Trophoblast cell (in vitro differentiated cells and primary cell): ENCODE measurements around the gene CCNL2.

ENCODE experiments used
- DNase-seq, 2 donors: peaks; one replicate each; pipeline ENCODE4 v3.0.0-alpha.2; 2016
- H2AFZ ChIP-seq: 2 replicates; pipeline ENCODE4 v1.6.1; 2013; ENCODE audit warnings: low read length, moderate library complexity, mild to moderate bottlenecking; ENCODE audit not compliant: insufficient read depth, poor library complexity
- H2AK5ac ChIP-seq: 2 replicates; pipeline ENCODE4 v1.6.1; 2013; ENCODE audit warnings: mild to moderate bottlenecking, low read length
- H2BK120ac ChIP-seq: 2 replicates; pipeline ENCODE4 v1.6.1; 2013; ENCODE audit warnings: low read length, mild to moderate bottlenecking, moderate library complexity; ENCODE audit not compliant: insufficient read depth, poor library complexity
- H2BK12ac ChIP-seq: 2 replicates; pipeline ENCODE4 v1.6.1; 2013; ENCODE audit warnings: mild to moderate bottlenecking, low read length, moderate library complexity
- H2BK5ac ChIP-seq: 2 replicates; pipeline ENCODE4 v1.6.1; 2013; ENCODE audit warnings: low read length, low read depth, moderate library complexity, mild to moderate bottlenecking; ENCODE audit not compliant: poor library complexity
- H3K14ac ChIP-seq: 2 replicates; pipeline ENCODE4 v1.6.1; 2013; ENCODE audit warnings: mild to moderate bottlenecking, low read length
- H3K18ac ChIP-seq: 2 replicates; pipeline ENCODE4 v1.6.1; 2013; ENCODE audit warnings: mild to moderate bottlenecking, low read length
- H3K23ac ChIP-seq: 2 replicates; pipeline ENCODE4 v1.6.1; 2013; ENCODE audit warnings: low read length
- H3K27ac ChIP-seq: 2 replicates; pipeline ENCODE4 v1.5.1; 2013; ENCODE audit warnings: low read depth, mild to moderate bottlenecking, inconsistent platforms, low read length, moderate library complexity
- H3K27me3 ChIP-seq: 2 replicates; pipeline ENCODE4 v1.6.1; 2013; ENCODE audit warnings: inconsistent platforms, mild to moderate bottlenecking, low read length, moderate library complexity; ENCODE audit not compliant: insufficient read depth
- H3K36me3 ChIP-seq, 2 experiments: 1 replicate in 1 of 2; 2 replicates in 1 of 2; pipeline ENCODE4 v1.6.1; 2013; ENCODE audit warnings: low read length in 2 of 2, mild to moderate bottlenecking in 2 of 2, moderate library complexity in 1 of 2; ENCODE audit not compliant: insufficient read depth in 2 of 2, control insufficient read depth in 1 of 2
- H3K4ac ChIP-seq: 2 replicates; pipeline ENCODE4 v1.6.1; 2013; ENCODE audit warnings: low read depth, mild to moderate bottlenecking, low read length, moderate library complexity
- H3K4me1 ChIP-seq, 2 experiments: 1 replicate in 1 of 2; 2 replicates in 1 of 2; pipeline ENCODE4 v1.6.1; 2013; ENCODE audit warnings: low read length in 2 of 2, mild to moderate bottlenecking in 2 of 2, moderate library complexity in 1 of 2; ENCODE audit not compliant: insufficient read depth in 2 of 2, control insufficient read depth in 1 of 2
- H3K4me2 ChIP-seq: 2 replicates; pipeline ENCODE4 v1.6.1; 2013; ENCODE audit warnings: inconsistent platforms, mild to moderate bottlenecking, low read length, moderate library complexity
- H3K4me3 ChIP-seq: 2 replicates; pipeline ENCODE4 v1.5.1; 2013; ENCODE audit warnings: mild to moderate bottlenecking, low read depth, low read length, inconsistent platforms
- H3K79me1 ChIP-seq: one replicate; pipeline ENCODE4 v1.6.1; 2013; ENCODE audit warnings: low read length
- H3K79me2 ChIP-seq: 2 replicates; pipeline ENCODE4 v1.6.1; 2013; ENCODE audit warnings: low read length, mild to moderate bottlenecking; ENCODE audit not compliant: control insufficient read depth, insufficient read depth, poor library complexity
- H3K9ac ChIP-seq: 2 replicates; pipeline ENCODE4 v1.6.1; 2013; ENCODE audit warnings: mild to moderate bottlenecking, low read length
- H3K9me3 ChIP-seq: 2 replicates; pipeline ENCODE4 v1.6.1; 2013; ENCODE audit warnings: low read depth, mild to moderate bottlenecking, control low read depth, inconsistent platforms, low read length; ENCODE audit not compliant: insufficient read depth
- H4K12ac ChIP-seq: 2 replicates; pipeline ENCODE4 v1.6.1; 2013; ENCODE audit warnings: low read depth, mild to moderate bottlenecking, low read length, moderate library complexity
- H4K8ac ChIP-seq: 2 replicates; pipeline ENCODE4 v1.6.1; 2013; ENCODE audit warnings: low read depth, mild to moderate bottlenecking, low read length, moderate library complexity
- H4K91ac ChIP-seq: one replicate; pipeline ENCODE4 v1.6.1; 2013; ENCODE audit warnings: low read depth, mild to moderate bottlenecking, low read length, moderate library complexity
- WGBS: extraction: QIAGEN DNeasy Blood & Tissue Kit; methylation state at CpG from one replicate; pipeline ENCODE4 v1.1.7; 2013; ENCODE audit warnings: missing lambda C conversion rate; ENCODE audit not compliant: insufficient read length, insufficient coverage; ENCODE audit errors: extremely low coverage; 5-methylcytosine and 5-hydroxymethylcytosine counted together

Gene CCNL2

GRCh38 chr1:1434824-1435105, 35.6 kb upstream of the CCNL2 start:
- Histone ChIP-seq H2BK5ac (peak overlapping the region; percentile 98), H3K4ac (peak overlapping the region; percentile 82), H3K4me2 (no peak overlapping the region), H2BK12ac (peak overlapping the region; percentile 97), H2BK120ac (peak overlapping the region; percentile 98), H3K36me3 (peaks cover 13 to 14% of the 10 kb centered on the region in 2 experiments), H4K12ac (peak overlapping the region; percentile 68), H3K23ac (no peak overlapping the region), H3K27ac (peak overlapping the region; percentile 99), H3K14ac (peak overlapping the region; percentile 97), H3K27me3 (no peaks in the 10 kb centered on the region), H2AK5ac (peak overlapping the region; percentile 98), H3K79me2 (peaks cover 35% of the 10 kb centered on the region), H3K4me3 (no peak overlapping the region), H4K8ac (peak overlapping the region; percentile 42), H3K4me1 (peaks cover 72 to 77% of the 10 kb centered on the region in 2 experiments), H3K79me1 (peaks cover 56% of the 10 kb centered on the region), H3K18ac (peak overlapping the region; percentile 99), H3K9me3 (peaks cover 2% of the 10 kb centered on the region), H4K91ac (peak overlapping the region; percentile 99), H3K9ac (no peak overlapping the region), H2AFZ (peak overlapping the region; percentile 33)
- no peak for DNase-seq
- whole genome bisulfite sequencing, result no CpG with 5 or more reads among the region's 4 CpGs

GRCh38 chr1:1434131-1434823, 35.1 kb upstream of the CCNL2 start:
- DNase-seq, result no peak
- WGBS, result no CpG with 5 or more reads among the region's 32 CpGs
- peak overlapping the region; percentile 99 for H3K18ac ChIP-seq

GRCh38 chr1:1433804-1434130, 34.6 kb upstream of the CCNL2 start:
- Histone ChIP-seq H2BK12ac (peak overlapping the region; percentile 97), H3K18ac (peak overlapping the region; percentile 99), H3K9ac (peak overlapping the region; percentile 6), H3K4ac (peak overlapping the region; percentile 82), H3K4me2 (peak overlapping the region; percentile 27), H3K23ac (no peak overlapping the region), H3K9me3 (peaks cover 2% of the 10 kb centered on the region), H2BK120ac (peak overlapping the region; percentile 98), H4K91ac (peak overlapping the region; percentile 99), H2AFZ (peak overlapping the region; percentile 5), H3K14ac (peak overlapping the region; percentile 97), H3K4me1 (peaks cover 73 to 80% of the 10 kb centered on the region in 2 experiments), H3K36me3 (peaks cover 6% of the 10 kb centered on the region in 2 experiments), H4K8ac (peak overlapping the region; percentile 42), H4K12ac (peak overlapping the region; percentile 71), H3K27me3 (no peaks in the 10 kb centered on the region), H3K4me3 (no peak overlapping the region), H2AK5ac (peak overlapping the region; percentile 98), H2BK5ac (peak overlapping the region; percentile 98), H3K27ac (peak overlapping the region; percentile 99), H3K79me1 (peaks cover 58% of the 10 kb centered on the region), H3K79me2 (peaks cover 35% of the 10 kb centered on the region)
- WGBS, result no CpG with 5 or more reads among the region's 12 CpGs
- peak; percentile 75 to 81 for DNase-seq

More at GRCh38 chr1:1434131-1434823, 35.1 kb upstream of the CCNL2 start:
- peak overlapping the region; percentile 6 for H3K9ac ChIP-seq
- H3K14ac ChIP-seq, result peak overlapping the region; percentile 97
- peak overlapping the region; percentile 27 for H3K4me2 ChIP-seq
- H2AFZ ChIP-seq, result peak overlapping the region; percentile 33
- peak overlapping the region; percentile 71 for H4K12ac ChIP-seq
- peak overlapping the region; percentile 98 for H2BK120ac ChIP-seq
- H3K79me1 ChIP-seq, result peaks cover 58% of the 10 kb centered on the region
- H2BK12ac ChIP-seq, result peak overlapping the region; percentile 97
- H2BK5ac ChIP-seq, result peak overlapping the region; percentile 98
- H3K9me3 ChIP-seq, result peaks cover 2% of the 10 kb centered on the region
- H3K36me3 ChIP-seq, result peaks cover 11% of the 10 kb centered on the region in 2 experiments
- peak overlapping the region; percentile 98 for H2AK5ac ChIP-seq
- peak overlapping the region; percentile 99 for H4K91ac ChIP-seq
- H3K4ac ChIP-seq, result peak overlapping the region; percentile 82
- H3K4me1 ChIP-seq, result peaks cover 73 to 80% of the 10 kb centered on the region in 2 experiments
- peak overlapping the region; percentile 42 for H4K8ac ChIP-seq
- H3K4me3 ChIP-seq, result no peak overlapping the region
- H3K79me2 ChIP-seq, result peaks cover 35% of the 10 kb centered on the region
- no peak overlapping the region for H3K23ac ChIP-seq
- peak overlapping the region; percentile 99 for H3K27ac ChIP-seq
- no peaks in the 10 kb centered on the region for H3K27me3 ChIP-seq

GRCh38 chr1:1432951-1433803, 34.0 kb upstream of the CCNL2 start:
- peak overlapping the region; percentile 98 for H2AK5ac ChIP-seq
- peak overlapping the region; percentile 97 for H3K14ac ChIP-seq
- no peak overlapping the region for H3K4me3 ChIP-seq
- H3K36me3 ChIP-seq, result peaks cover 2 to 3% of the 10 kb centered on the region in 2 experiments
- peak overlapping the region; percentile 97 for H2BK12ac ChIP-seq
- peak overlapping the region; percentile 99 for H3K27ac ChIP-seq
- peaks cover 35% of the 10 kb centered on the region for H3K79me2 ChIP-seq
- H2BK120ac ChIP-seq, result peak overlapping the region; percentile 98
- H4K91ac ChIP-seq, result peak overlapping the region; percentile 99
- WGBS, result no CpG with 5 or more reads among the region's 34 CpGs
- no peaks in the 10 kb centered on the region for H3K27me3 ChIP-seq
- H4K12ac ChIP-seq, result peak overlapping the region; percentile 71
- peak overlapping the region; percentile 46 for H2AFZ ChIP-seq
- peak overlapping the region; percentile 38 for H3K4me2 ChIP-seq
- no peak overlapping the region for H3K23ac ChIP-seq
- H2BK5ac ChIP-seq, result peak overlapping the region; percentile 98
- H3K9ac ChIP-seq, result peak overlapping the region; percentile 1
- H3K18ac ChIP-seq, result peak overlapping the region; percentile 99
- peaks cover 2% of the 10 kb centered on the region for H3K9me3 ChIP-seq
- peaks cover 59% of the 10 kb centered on the region for H3K79me1 ChIP-seq
- DNase-seq, result peak; percentile 96 to 97
- H3K4me1 ChIP-seq, result peaks cover 73 to 76% of the 10 kb centered on the region in 2 experiments
- H3K4ac ChIP-seq, result peak overlapping the region; percentile 83
- H4K8ac ChIP-seq, result peak overlapping the region; percentile 93
